Stimulated activated CD4-positive, alpha-beta T cell treated with anti-CD3 and anti-CD28 coated beads, TNF-alpha, amount 100 ng/mL, for 1 hour (primary cell): ENCODE results near the gene ARHGDIA.

Experiments
- DNase-seq, 3 donors: peaks; one replicate each; pipeline ENCODE4 v3.0.0-alpha.2; 2020; ENCODE audit warnings: low read depth in 3 of 3, low spot score in 1 of 3

The ARHGDIA gene

GRCh38 chr17:81888988-81889595 is 18.0 kb upstream of the ARHGDIA start:
- DNase-seq: no peak

- DNase-seq: no peak
Observed at GRCh38 chr17:81888105-81888987, 17.2 kb upstream of the ARHGDIA start.

DNA sequence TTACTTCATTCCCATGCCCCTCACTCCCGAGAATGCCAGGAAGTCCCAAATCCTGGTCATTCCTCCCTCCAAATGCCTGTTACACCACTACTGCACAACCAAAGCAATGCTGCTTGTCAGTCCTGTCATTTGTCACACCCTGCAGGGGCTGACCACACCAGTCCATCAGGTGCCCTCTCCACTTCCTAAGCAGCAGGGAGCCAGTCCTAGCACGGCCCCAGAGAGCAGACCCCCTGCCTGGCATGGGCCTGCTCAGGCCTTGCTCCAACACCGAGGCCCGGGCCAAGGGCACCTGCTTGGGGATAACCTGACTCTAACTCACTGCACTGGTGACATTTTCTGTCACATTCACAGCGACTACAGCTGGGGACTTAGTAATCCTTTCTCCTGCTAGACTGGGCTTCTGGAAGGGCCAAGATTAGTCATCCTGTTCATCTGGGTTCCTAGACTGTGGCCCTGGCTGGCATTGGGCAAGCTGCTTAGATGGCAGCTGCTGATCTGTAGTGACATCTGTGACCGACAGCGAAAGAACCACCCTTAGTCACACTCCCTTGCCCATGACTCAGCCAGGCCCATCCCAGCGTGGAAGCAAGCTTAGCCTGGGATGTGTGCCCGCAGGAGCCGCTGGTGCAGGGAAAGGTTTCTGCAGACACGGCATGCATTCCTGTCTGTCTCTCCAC is 14.9 kb upstream of the ARHGDIA start:
- no peak for DNase-seq

- DNase-seq: no peak
Observed at GRCh38 chr17:81885454-81885853, 14.3 kb upstream of the ARHGDIA start.

- DNase-seq: no peak
Observed at GRCh38 chr17:81884968-81885367, 13.8 kb upstream of the ARHGDIA start.

DNA sequence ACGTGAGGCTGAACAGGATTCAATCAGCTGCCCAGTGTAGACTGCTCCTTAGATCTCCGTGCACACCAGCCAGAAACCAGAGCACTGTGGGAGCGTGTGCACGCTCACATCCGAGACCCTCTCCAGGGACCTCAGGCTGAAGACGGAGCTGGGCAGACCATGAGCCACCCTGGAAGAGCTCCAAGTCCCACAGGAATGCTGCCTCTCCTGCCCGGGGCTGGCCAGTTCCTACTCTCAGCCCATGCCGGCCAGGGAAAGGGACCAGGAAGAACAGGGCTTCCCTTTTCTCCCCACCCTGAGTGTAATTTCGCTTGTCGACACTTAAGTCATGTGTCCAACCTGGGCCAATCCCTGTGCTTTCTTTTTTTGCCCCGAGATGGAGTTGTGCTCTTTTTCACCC is 13.4 kb upstream of the ARHGDIA start:
- DNase-seq: no peak

DNA sequence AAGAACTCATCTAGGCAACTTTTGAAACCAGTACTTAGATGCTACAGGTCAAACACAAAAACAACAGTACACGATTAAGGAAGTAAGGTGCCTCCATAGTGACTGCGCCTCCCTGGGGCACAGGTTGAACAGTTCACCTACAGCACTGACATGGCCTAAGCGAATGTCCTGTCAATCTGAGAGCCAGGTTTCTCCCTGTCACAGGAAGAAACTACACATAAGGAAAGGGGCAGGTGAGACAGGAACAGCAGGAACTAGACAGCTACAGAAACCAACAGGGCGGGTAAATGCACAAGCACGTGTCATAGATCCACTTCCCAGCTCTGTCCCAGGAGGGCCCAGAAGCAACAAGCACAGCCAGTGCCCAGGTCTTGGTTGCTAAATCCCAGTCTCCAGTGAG is 8.0 kb upstream of the ARHGDIA start:
- no peak for DNase-seq

DNA sequence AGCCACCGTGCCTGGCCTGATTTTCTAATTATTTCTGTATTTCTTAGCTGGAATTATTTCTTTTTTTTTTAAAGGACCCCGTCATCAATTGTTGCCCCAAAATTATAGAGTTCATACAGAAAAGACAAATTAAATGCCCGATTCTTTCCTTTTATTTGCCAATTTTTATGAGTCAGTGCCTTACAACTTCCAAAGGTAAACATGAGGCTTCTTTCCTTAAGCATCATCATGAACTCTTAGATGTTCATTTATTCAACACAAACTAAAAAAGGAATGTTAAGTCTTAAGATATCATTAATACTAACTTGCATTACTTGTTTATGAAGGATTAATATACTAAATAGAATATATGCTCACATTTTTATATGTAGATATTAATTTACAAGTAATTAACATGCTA is 7.2 kb upstream of the ARHGDIA start:
- DNase-seq: no peak

DNA sequence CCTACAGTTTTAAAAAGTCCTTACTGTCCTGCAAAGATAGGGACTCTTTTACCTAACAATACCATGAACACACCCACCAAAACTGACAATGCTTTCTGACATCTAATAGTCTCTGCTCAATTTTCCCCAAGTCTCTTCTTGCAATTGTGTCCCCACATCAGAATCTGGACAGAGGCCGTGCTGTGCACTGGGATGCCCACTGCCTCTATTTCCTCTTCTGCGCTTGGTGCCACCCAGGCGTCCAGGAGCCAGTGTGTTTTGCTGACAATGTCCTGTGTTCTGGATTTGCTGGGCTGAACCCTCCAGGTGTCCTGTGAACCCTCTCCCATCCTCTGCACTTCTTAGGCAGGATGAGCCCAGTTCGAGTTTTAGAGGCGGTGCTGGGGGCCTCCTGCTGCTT is 6.4 kb upstream of the ARHGDIA start:
- DNase-seq: no peak

DNA sequence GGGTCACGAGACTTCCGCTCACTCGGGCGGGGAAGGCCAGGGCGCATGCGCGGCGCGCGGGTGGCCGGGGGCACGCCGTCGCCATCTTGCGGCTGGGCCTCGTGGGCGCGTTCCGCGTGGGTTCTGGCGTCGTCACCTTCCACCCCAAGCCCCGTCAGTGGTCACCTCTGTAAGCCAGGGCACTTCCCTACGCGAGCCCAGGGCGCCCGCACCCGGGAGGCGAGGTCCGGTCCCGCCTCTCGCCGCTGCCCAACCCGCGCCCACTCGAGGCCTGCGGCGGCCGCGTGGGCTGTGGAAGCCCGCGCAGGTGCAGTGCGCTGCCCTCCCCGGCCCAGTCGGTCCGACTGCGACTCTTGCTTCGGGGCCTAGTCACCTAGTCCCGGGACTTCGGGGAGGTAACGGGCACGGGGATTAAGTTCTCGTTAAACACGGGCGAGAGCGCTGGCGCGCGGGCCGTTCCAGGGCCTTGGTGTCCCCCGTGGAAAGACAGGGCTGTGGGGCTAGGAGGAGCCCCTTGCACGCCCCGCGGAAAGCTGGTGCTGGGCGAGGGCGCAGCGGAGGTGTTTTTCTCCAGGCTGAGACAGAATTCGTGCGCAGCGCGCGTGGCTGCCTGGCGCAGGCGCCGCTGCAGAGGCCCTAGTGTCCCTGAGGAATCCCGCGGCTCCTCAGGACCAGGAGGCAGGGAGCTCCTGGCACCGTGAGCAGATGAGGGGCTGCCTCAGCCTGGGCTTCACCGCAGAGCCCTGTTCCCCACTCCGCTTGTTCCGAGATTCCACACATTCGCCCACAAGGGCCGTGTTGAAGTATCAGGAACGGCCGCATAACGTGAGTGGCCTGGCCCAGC is 472 bp upstream of the ARHGDIA start:
- peak; percentile 90 to 93 (median 93) for DNase-seq

DNA sequence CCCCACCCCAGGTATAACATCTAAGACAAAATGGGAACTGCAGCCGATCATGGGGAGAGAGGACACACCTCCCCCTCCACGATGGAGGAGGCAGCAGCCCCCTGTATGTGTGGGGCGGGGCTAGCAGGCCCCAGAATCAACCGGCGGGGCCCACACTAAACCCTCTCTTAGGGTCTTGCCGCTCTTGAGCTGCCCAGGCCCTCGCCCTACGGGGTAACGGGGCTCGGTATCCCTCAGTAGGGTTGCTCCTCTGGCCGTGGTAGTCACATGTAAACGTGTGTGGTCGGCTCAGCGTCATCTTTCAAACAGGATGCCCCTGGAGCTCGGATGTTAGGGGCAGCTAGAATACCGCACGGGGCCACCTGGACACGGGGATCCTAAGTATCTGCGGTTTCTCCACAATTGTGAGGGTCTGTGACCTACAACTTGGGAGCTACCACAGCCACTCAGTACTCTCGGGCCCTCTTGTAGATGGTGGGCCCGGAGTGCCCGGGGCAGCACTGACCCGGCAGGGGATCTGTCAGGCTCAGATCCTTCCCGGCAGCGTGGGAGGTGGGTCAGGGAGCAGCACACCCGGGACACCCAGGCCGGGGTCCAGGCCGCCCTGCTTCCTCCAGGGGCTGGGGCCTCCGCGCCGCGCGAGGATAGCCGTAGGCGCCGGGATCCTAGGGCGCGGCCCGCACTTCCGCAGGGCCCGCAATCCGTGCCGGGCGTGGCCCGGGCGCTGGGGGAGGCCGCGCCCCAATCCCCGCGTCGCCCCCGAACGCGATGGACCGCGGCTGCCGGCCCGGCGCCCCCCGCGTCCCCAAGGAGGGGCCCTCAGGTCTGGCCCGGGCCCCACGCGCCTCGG is 781 bp downstream of the ARHGDIA start:
- DNase-seq: no peak

DNA sequence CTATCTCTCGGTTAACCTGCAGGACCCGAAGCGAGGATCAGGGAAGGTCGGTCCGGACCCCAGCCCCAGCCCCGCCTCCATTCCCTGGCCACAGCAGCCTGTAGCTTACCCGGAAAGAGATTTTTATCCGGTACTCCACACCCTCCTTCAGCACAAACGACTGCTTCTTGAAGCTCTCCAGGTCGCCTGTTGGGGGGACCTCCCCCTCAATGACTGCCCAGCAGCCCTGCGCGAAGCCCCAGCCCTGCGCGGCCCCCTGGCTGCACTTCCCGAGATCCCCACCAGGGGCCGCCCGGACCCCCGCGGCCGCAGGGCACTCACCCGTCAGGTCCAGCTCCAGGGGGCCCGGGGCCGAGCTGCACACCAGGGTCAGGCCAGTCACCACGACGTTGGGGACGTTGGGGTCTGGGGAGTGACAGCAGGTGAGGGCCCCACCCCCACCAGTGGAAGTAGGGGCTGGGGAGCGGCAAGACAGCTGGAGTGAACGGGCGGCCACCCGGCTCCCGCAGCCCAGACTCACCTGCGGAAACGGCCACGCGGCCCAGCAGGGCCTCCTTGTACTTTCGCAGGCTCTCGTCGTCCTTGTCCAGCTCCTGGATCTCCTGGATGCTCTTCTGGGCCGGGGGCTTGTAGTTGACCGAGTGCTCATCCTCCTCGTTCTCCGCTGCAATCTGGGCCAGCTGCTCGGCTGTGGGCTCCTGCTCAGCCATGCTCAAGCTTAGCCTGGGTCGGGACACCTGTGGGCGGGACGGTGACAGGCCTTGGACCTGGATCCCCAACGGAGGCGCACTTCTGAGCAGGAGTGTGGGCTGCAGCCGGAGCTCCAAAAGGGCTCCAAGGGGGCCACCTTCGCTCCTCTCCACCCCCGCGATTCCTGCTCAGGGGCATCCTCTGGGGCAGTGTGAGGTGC is 1.7 kb downstream of the ARHGDIA start:
- DNase-seq: no peak

DNA sequence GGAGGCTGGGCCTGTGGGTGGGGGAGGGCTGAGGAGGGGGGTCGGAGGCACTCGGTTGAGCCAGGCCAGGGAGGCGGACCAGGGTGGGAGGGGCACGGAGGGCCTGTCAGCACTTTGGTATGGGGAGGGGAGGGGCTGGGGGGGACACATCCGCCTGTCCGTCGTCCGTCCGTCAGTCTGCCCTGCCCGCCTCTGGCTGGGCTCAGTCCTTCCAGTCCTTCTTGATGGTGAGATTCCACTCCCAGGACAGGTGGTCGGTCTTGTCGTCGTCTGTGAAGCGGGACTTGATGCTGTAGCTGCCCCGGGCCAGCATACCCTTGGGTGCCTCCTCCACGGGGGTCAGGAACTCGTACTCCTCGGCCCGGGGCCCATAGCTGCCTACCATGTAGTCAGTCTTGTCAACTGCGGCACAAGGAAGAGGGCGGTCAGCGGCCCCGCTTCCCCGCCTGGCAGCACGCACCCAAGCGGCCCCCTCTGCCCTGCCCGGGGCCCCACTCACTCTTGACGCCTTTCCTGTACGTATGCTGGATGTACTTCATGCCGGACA is 2.4 kb downstream of the ARHGDIA start:
- DNase-seq: no peak

DNA sequence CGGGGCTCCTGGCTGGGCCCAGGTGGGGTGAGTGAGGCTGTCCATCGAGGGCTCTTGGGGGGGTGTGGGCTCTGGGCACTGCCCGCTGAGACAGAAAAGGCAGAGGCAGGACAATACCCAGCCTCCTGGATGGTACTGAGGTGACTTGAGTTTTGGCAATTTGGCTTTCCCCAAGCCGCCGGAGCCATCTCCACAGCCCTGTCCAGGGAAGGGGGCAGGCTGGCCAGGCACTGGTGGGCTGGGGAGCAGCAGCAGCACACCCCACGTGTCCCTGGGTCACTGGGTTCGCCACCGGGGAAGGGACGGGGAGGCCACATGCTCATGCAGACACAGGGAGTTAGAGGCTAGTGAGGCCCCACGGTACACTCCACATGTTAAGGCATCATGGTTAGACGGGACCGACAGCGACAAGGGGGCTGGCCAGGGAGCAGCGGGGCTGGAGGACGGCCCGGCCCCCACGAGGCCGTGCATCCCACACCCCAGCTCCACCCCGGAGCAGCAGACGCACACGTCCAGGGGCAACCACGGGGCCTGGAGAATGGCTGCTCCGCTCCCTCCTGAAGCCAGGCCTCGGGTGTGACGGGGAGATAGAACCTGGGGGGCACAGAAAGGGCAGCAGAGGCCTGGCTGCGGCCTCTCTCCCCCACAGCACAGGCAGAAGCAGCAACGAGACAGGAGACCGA is 3.0 kb downstream of the ARHGDIA start:
- no peak for DNase-seq

GRCh38 chr17:81867170-81867990 is 3.8 kb downstream of the ARHGDIA start:
- no peak for DNase-seq

DNA sequence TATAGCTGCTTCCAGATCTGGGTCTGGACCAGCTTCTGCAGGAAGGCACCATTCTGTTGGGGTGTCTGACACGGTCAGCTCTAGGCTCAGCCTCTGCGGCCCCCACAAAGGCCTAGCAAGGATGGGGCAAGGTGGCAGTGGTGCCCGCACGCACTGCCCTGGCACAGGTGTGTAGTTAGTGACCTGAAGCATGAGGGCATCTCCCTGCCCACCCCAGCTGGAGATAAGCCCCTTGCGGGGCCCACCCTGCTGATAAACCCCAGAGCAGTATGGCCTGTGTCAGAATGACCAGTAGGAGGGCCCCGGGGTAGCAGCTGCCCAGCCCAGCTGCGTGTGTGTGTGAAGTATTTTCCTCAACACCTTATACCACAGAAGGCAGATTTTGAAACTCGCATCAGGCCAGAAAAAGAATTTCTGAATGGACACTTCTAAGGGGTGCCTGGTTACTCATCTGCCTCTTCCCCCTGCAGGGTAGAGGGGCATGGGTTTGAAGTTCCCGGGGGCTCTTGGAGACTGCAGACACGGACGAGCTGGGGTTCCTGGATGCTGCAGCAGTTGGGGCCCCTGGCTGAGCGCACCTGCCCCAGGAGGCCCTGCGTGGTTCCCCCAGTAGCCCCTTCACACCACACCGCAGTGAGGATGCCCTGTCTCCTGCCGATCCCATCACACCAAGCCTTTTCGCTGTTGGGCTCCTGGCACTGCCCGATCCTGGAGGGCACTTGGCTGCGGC is 4.5 kb downstream of the ARHGDIA start:
- no peak for DNase-seq
